SU-DHL-6 (cell line): ENCODE results near the gene OXT.

Experiments
- H2AFZ ChIP-seq: fragments of 200-600 bp; sonication (generic); 2 replicates; pipeline ENCODE4 v1.6.1; 2014; ENCODE audit warnings: low read depth, mild to moderate bottlenecking, moderate library complexity, mixed read lengths, antibody characterized with exemption, low read length; ENCODE audit not compliant: severe bottlenecking
- H3F3A ChIP-seq: fragments of 200-600 bp; shearing (Covaris generic); 2 replicates; pipeline ENCODE4 v1.6.0; 2016; ENCODE audit warnings: antibody characterized with exemption, mild to moderate bottlenecking; ENCODE audit not compliant: insufficient read depth
- H3K27ac ChIP-seq: fragments of 200-600 bp; sonication (generic); 2 replicates; pipeline ENCODE4 v1.5.1; 2016; ENCODE audit warnings: low read depth, mild to moderate bottlenecking, low read length, moderate library complexity, mixed read lengths
- H3K27me3 ChIP-seq: fragments of 200-600 bp; sonication (generic), shearing (Covaris generic); 2 replicates; pipeline ENCODE4 v1.6.0; 2014; ENCODE audit warnings: mild to moderate bottlenecking, low read length
- H3K36me3 ChIP-seq: fragments of 200-600 bp; sonication (generic); 2 replicates; pipeline ENCODE4 v1.6.1; 2014; ENCODE audit warnings: mild to moderate bottlenecking, low read length, mixed read lengths
- H3K4me2 ChIP-seq: fragments of 300-600, 200-600 bp; shearing (Covaris generic), sonication (generic); 2 replicates; pipeline ENCODE4 v1.6.0; 2014; ENCODE audit warnings: low read length, low read depth, mild to moderate bottlenecking; ENCODE audit not compliant: poor library complexity, severe bottlenecking
- H3K4me3 ChIP-seq: fragments of 200-600 bp; sonication (generic); 2 replicates; pipeline ENCODE4 v1.5.1; 2014; ENCODE audit warnings: antibody characterized with exemption, low read length, mild to moderate bottlenecking, mixed read lengths; ENCODE audit not compliant: insufficient read depth, poor library complexity, severe bottlenecking
- H3K79me2 ChIP-seq: fragments of 200-600 bp; sonication (generic); 2 replicates; pipeline ENCODE4 v1.6.1; 2014; ENCODE audit warnings: mild to moderate bottlenecking, low read length, moderate library complexity; ENCODE audit not compliant: insufficient read depth
- H3K9ac ChIP-seq: fragments of 200-600 bp; sonication (generic); 2 replicates; pipeline ENCODE4 v1.7.0; 2014; ENCODE audit warnings: mild to moderate bottlenecking, low read length
- H3K9me2 ChIP-seq: fragments of 200-600 bp; sonication (generic); replicated peaks from 2 replicates; pipeline ENCODE4 v1.6.1; 2014; ENCODE audit warnings: low read length; ENCODE audit not compliant: insufficient read depth
- H3K9me3 ChIP-seq: fragments of 200-600 bp; sonication (generic); 2 replicates; pipeline ENCODE4 v1.6.1; 2014; ENCODE audit warnings: low read length, mixed read lengths; ENCODE audit not compliant: insufficient read depth
- H4K20me1 ChIP-seq: fragments of 200-600 bp; sonication (generic); 2 replicates; pipeline ENCODE4 v1.6.1; 2014; ENCODE audit warnings: low read depth, mild to moderate bottlenecking, antibody characterized with exemption, low read length, moderate library complexity, mixed read lengths
- CTCF ChIP-seq: fragments of 200-600 bp; sonication (generic); IDR thresholded peaks from one replicate; pipeline ENCODE4 v1.5.1; 2017; ENCODE audit warnings: antibody characterized with exemption, mild to moderate bottlenecking, low read length, moderate library complexity; ENCODE audit not compliant: insufficient read depth, poor library complexity, severe bottlenecking
- EZH2phosphoT487 ChIP-seq: fragments of 200-600 bp; sonication (generic), shearing (Covaris generic); conservative IDR thresholded peaks from 2 replicates; pipeline ENCODE4 v1.6.1; 2018; ENCODE audit warnings: mild to moderate bottlenecking, antibody characterized with exemption, low read length, moderate library complexity, mixed read lengths

The OXT gene

GRCh38 chr20:3082306-3082951 lies 11.0 kb downstream of the OXT start:
- H3K27ac ChIP-seq: no peak overlapping the region
- H3K79me2 ChIP-seq: no peaks in the 10 kb centered on the region
- H3K36me3 ChIP-seq: no peaks in the 10 kb centered on the region
- H2AFZ ChIP-seq: no peak overlapping the region
- H3F3A ChIP-seq: no peaks in the 10 kb centered on the region
- TF ChIP-seq CTCF: no peak
- TF ChIP-seq EZH2phosphoT487: no peak
- H3K9me2 ChIP-seq: no peaks in the 10 kb centered on the region
- no peak overlapping the region for H3K4me2 ChIP-seq
- no peak overlapping the region for H3K9ac ChIP-seq
- H4K20me1 ChIP-seq: no peaks in the 10 kb centered on the region
- no peaks in the 10 kb centered on the region for H3K9me3 ChIP-seq
- H3K4me3 ChIP-seq: no peak overlapping the region
- no peaks in the 10 kb centered on the region for H3K27me3 ChIP-seq

- Histone ChIP-seq H3K9me2 (no peaks in the 10 kb centered on the region), H3K27me3 (no peaks in the 10 kb centered on the region), H3K27ac (no peak overlapping the region), H3K9me3 (no peaks in the 10 kb centered on the region), H3K36me3 (no peaks in the 10 kb centered on the region), H2AFZ (no peak overlapping the region), H3K9ac (no peak overlapping the region), H3K79me2 (no peaks in the 10 kb centered on the region), H4K20me1 (no peaks in the 10 kb centered on the region), H3K4me3 (no peak overlapping the region), H3F3A (no peaks in the 10 kb centered on the region), H3K4me2 (no peak overlapping the region)
- TF ChIP-seq EZH2phosphoT487: no peak
- no peak for TF ChIP-seq CTCF
Observed at GRCh38 chr20:3082955-3083952, 11.8 kb downstream of the OXT start.

- no peak within 1 kb of the TSS for H3K9ac ChIP-seq
- no peaks in the 10 kb centered on the region for H3K9me3 ChIP-seq
- no peak within 1 kb of the TSS for H3K27ac ChIP-seq
- TF ChIP-seq EZH2phosphoT487 (no peak), CTCF (no peak)
- no peaks in the 10 kb centered on the region for H3K36me3 ChIP-seq
- no peak within 1 kb of the TSS for H2AFZ ChIP-seq
- H3K4me3 ChIP-seq: no peak within 1 kb of the TSS
- H3K9me2 ChIP-seq: no peaks in the 10 kb centered on the region
- no peaks in the 10 kb centered on the region for H3K27me3 ChIP-seq
- H3K79me2 ChIP-seq: no peaks in the 10 kb centered on the region
- no peak within 1 kb of the TSS for H3K4me2 ChIP-seq
- no peaks in the 10 kb centered on the region for H3F3A ChIP-seq
- H4K20me1 ChIP-seq: no peaks in the 10 kb centered on the region
Observed at GRCh38 chr20:3084283-3084985, 13.0 kb downstream of the OXT start, which contains the start of gene AVP. AVP (minus strand) TSS chr20:3084724; CDS start chr20:3084674, 50 bp downstream.
